Upper lobe of right lung (tissue), 1 donor: ENCODE data around the gene ASB3. TPM values are rescaled to one million over a fixed set of nuclear protein-coding genes. Genes with fewer than 3 reads are reported as not detected.

Source experiments
- ATAC-seq: fragments of 200-7000 bp; cut with Tn5 transposase; one replicate; pipeline ENCODE4 v1.9.1; 2020; ENCODE audit warnings: mild to moderate bottlenecking, moderate library complexity
- DNase-seq: peaks from one replicate; pipeline ENCODE4 v3.0.0-alpha.2; 2020
- H3K27ac ChIP-seq: fragments of 200-600 bp; one replicate; pipeline ENCODE4 v1.8.0; 2022
- H3K27me3 ChIP-seq: fragments of 200-600 bp; one replicate; pipeline ENCODE4 v1.8.0; 2022; ENCODE audit warnings: mild to moderate bottlenecking
- H3K36me3 ChIP-seq: fragments of 200-600 bp; one replicate; pipeline ENCODE4 v1.8.0; 2022
- H3K4me1 ChIP-seq: fragments of 200-600 bp; one replicate; pipeline ENCODE4 v1.8.0; 2022
- H3K4me3 ChIP-seq: fragments of 200-600 bp; one replicate; pipeline ENCODE4 v1.8.0; 2022; ENCODE audit warnings: mild to moderate bottlenecking
- H3K9me3 ChIP-seq: fragments of 200-600 bp; one replicate; pipeline ENCODE4 v1.8.0; 2022
- CTCF ChIP-seq: fragments of 200-600 bp; IDR thresholded peaks from one replicate; pipeline ENCODE4 v1.8.0; 2022; ENCODE audit warnings: antibody characterized with exemption
- intact Hi-C: fragments of 100-400 bp; cut with DNase I; formaldehyde crosslinking; loops from one replicate; pipeline ENCODE4 v1.11.0; 2022
- total RNA-seq: library from RNA; stranded (reverse); fragmentation: NEBNext Ultra II Directional; extraction: Animal tissue kit (Norgen Biotek cat#: 25700); gene quantifications from one replicate; pipeline ENCODE4 v1.2.1, GENCODE V29; 2021
- donor health status: DM: no; HTN: yes; CAD: no; lungs with severe emphysema.

ASB3 gene
- total RNA-seq, 1 donor from 2014 or later = 29.0 TPM

GRCh38 chr2:53744395-53745065 lies 42.2 kb downstream of the ASB3 start:
- no peak overlapping the region for H3K4me3 ChIP-seq
- no peak overlapping the region for H3K27ac ChIP-seq
- H3K4me1 ChIP-seq = no peaks in the 10 kb centered on the region
- no peaks in the 10 kb centered on the region for H3K27me3 ChIP-seq
- intact Hi-C loops = no loop called here
- no peak for TF ChIP-seq CTCF
- DNase-seq (no peak), ATAC-seq (no peak)
- peaks cover 28% of the 10 kb centered on the region for H3K36me3 ChIP-seq
- H3K9me3 ChIP-seq = no peaks in the 10 kb centered on the region

- Histone ChIP-seq H3K27me3 (no peaks in the 10 kb centered on the region), H3K4me1 (no peaks in the 10 kb centered on the region), H3K36me3 (no peaks in the 10 kb centered on the region), H3K4me3 (no peak overlapping the region), H3K9me3 (no peaks in the 10 kb centered on the region), H3K27ac (no peak overlapping the region)
- TF ChIP-seq CTCF = peak; percentile 33
- intact Hi-C loops = no loop called here
- ATAC-seq = no peak
- DNase-seq = no peak
Measured at GRCh38 chr2:53740170-53740569, 46.6 kb downstream of the ASB3 start.

GRCh38 chr2:53739032-53739431 lies 47.7 kb downstream of the ASB3 start:
- no peak for ATAC-seq

DNA sequence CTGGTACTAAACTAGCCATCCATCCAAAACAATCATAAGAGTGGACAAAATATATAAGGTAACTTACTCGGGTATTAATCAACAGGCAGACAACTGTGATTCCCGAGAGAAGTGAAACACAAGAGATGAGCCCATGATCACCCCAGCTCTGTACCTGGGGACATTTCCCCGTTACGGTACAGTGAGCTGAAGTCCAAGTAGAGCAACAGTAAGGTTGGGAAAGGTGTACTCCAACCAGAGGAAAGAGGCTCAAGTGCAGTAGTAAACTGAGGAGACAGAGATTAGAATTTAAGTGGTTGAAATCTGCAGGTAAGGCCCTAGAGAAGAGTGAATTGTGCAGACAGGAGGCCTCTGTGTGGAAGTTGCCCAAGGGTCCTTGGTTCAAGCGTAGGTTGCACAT lies 49.7 kb downstream of the ASB3 start:
- H3K4me1 ChIP-seq = no peaks in the 10 kb centered on the region
- intact Hi-C loops = no loop called here
- no peaks in the 10 kb centered on the region for H3K27me3 ChIP-seq
- no peaks in the 10 kb centered on the region for H3K9me3 ChIP-seq
- no peaks in the 10 kb centered on the region for H3K36me3 ChIP-seq
- no peak for TF ChIP-seq CTCF
- DNase-seq (no peak), ATAC-seq (no peak)
- H3K4me3 ChIP-seq = no peak overlapping the region
- no peak overlapping the region for H3K27ac ChIP-seq

More at GRCh38 chr2:53739032-53739431, 47.7 kb downstream of the ASB3 start:
- Histone ChIP-seq H3K9me3 (no peaks in the 10 kb centered on the region), H3K4me3 (no peak overlapping the region), H3K27me3 (no peaks in the 10 kb centered on the region), H3K36me3 (no peaks in the 10 kb centered on the region), H3K27ac (no peak overlapping the region), H3K4me1 (no peaks in the 10 kb centered on the region)
- intact Hi-C loops = no loop called here
- no peak for TF ChIP-seq CTCF
- no peak for DNase-seq

DNA sequence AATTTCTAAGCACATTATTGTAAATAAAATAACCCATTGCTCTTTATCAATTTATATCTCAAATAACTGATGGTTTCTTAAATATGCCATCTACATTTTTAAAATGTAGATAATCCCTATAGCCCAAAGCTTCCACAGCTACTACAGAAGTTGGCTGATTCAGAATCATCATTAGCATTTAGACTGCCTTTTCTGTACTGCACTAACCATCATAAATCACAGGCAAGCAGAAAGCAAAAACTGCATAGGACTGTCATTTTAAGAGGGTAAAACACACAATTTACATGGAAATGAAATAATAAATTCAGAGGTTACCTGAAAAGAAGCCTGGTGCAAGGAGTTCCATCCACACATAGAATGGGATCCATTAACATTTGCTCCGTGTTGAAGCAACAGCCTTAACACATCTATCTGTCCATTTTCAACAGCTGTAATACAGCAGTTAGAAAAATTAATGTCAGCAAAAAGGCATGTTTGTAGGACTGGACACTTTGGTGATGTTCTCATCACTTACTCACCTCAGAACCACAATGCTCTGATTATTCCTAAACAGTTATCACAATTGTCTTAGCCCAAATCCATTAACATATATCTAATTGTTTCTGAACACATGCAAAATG lies 57.5 kb downstream of the ASB3 start:
- H3K9me3 ChIP-seq = no peaks in the 10 kb centered on the region
- no peaks in the 10 kb centered on the region for H3K4me1 ChIP-seq
- TF ChIP-seq CTCF = no peak
- H3K4me3 ChIP-seq = no peak overlapping the region
- ATAC-seq (no peak), DNase-seq (no peak)
- H3K36me3 ChIP-seq = peaks cover 14% of the 10 kb centered on the region
- intact Hi-C loops = no loop called here
- H3K27me3 ChIP-seq = no peaks in the 10 kb centered on the region
- H3K27ac ChIP-seq = no peak overlapping the region
